Panc1 (cell line): ENCODE data around the gene CFAP57. TPM values are rescaled to one million over a fixed set of nuclear protein-coding genes. Genes with fewer than 3 reads are reported as not detected.

ENCODE experiments used
- ATAC-seq: fragments of 200-7000 bp; cut with Tn5 transposase; 2 replicates; pipeline ENCODE4 v1.9.1; 2020; ENCODE audit warnings: mild to moderate bottlenecking, moderate library complexity
- BruUV-seq: library from RNA; stranded (reverse); fragments of 400-500 nt; replicated peaks from 2 replicates; lab custom pipeline; 2021; lab: Mats Ljungman, UMichigan
- CTCF ChIA-PET: fragments of 300-600 bp; sonication (Branson Sonifier 250); formaldehyde crosslinking; loops from one replicate; lab custom pipeline; 2022; ENCODE audit warnings: antibody characterized with exemption; lab: Charles Lee
- POLR2A ChIA-PET: fragments of 300-600 bp; sonication (Branson Sonifier 250); formaldehyde crosslinking; loops from one replicate; lab custom pipeline; 2022; ENCODE audit warnings: antibody characterized with exemption; lab: Charles Lee
- DNase-seq: peaks from one replicate; pipeline ENCODE4 v3.0.0-alpha.2; 2010; ENCODE audit warnings: low read depth, low spot score
- H3K27ac ChIP-seq: 2 replicates; pipeline ENCODE4 v1.5.1; 2011; ENCODE audit warnings: mild to moderate bottlenecking, low read length, inconsistent platforms
- H3K27me3 ChIP-seq: fragments of 200-500 bp; sonication (Bioruptor generic); 2 replicates; pipeline ENCODE4 v1.6.0; 2014; ENCODE audit warnings: low read length, inconsistent platforms; ENCODE audit not compliant: control insufficient read depth, insufficient read depth
- H3K36me3 ChIP-seq: fragments of 200-500 bp; sonication (Bioruptor generic); 2 replicates; pipeline ENCODE4 v1.5.1; 2014; ENCODE audit warnings: inconsistent platforms, mild to moderate bottlenecking, low read length, moderate library complexity; ENCODE audit not compliant: control insufficient read depth, insufficient read depth
- H3K4me1 ChIP-seq: 2 replicates; pipeline ENCODE4 v1.5.1; 2011; ENCODE audit warnings: inconsistent platforms, mild to moderate bottlenecking, low read length, moderate library complexity; ENCODE audit not compliant: control insufficient read depth, insufficient read depth
- H3K4me3 ChIP-seq, 2 experiments: 2 replicates each; pipeline ENCODE4 v1.5.1; 2011 to 2012; ENCODE audit warnings: low read depth in 2 of 2, low read length in 2 of 2, mild to moderate bottlenecking in 2 of 2, inconsistent platforms in 1 of 2, moderate library complexity in 1 of 2
- H3K9me3 ChIP-seq: fragments of 200-500 bp; sonication (Bioruptor generic); 2 replicates; pipeline ENCODE4 v1.5.1; 2014; ENCODE audit warnings: low read depth, mild to moderate bottlenecking, inconsistent platforms, low read length, moderate library complexity; ENCODE audit not compliant: control insufficient read depth, insufficient read depth
- CTCF ChIP-seq: fragments of 450-650 bp; IDR thresholded peaks from 2 replicates; pipeline ENCODE4 v1.5.1; 2017; ENCODE audit warnings: mild to moderate bottlenecking
- POLR2AphosphoS5 ChIP-seq: IDR thresholded peaks from 2 replicates; pipeline ENCODE4 v1.6.1; 2012; ENCODE audit warnings: mild to moderate bottlenecking, low read depth, low read length, moderate library complexity
- REST ChIP-seq, 2 experiments: IDR thresholded peaks; 2 replicates each; pipeline ENCODE4 v1.6.1; 2011 to 2012; ENCODE audit warnings: low read depth in 2 of 2, control low read depth in 1 of 2, low read length in 1 of 2, mild to moderate bottlenecking in 1 of 2, moderate library complexity in 1 of 2; ENCODE audit not compliant: insufficient read depth in 1 of 2
- SIN3A ChIP-seq: IDR thresholded peaks from 2 replicates; pipeline ENCODE4 v1.6.1; 2012; ENCODE audit warnings: low read depth, mild to moderate bottlenecking, low read length, moderate library complexity, borderline replicate concordance; ENCODE audit not compliant: insufficient read depth
- TCF7L2 ChIP-seq: IDR thresholded peaks from 2 replicates; pipeline ENCODE4 v1.6.1; 2011; ENCODE audit warnings: mild to moderate bottlenecking, low read depth, low read length, inconsistent platforms
- in situ Hi-C: cut with HindIII; loops from 2 replicates; pipeline ENCODE4 v1.10.0; 2016; ENCODE audit warnings: low sequenced_read_pairs, low pct_unique_long_range_greater_than_20kb
- intact Hi-C: fragments of 100-400 bp; cut with micrococcal nuclease; formaldehyde crosslinking; loops from one replicate; pipeline ENCODE4 v1.10.0; 2022; ENCODE audit not compliant: unreplicated experiment
- total RNA-seq: library from RNA; stranded (reverse); gene quantifications from one replicate; pipeline ENCODE4 v1.2.1, GENCODE V29; 2021; ENCODE audit not compliant: unreplicated experiment

CFAP57 gene
- total RNA-seq, 1 experiment from 2014 or later = 0.69 TPM

- BruUV-seq = no TSS peak
- in situ Hi-C loops (no loop called here), intact Hi-C loops (no loop called here)
- Histone ChIP-seq H3K36me3 (no peaks in the 10 kb centered on the region), H3K4me1 (no peaks in the 10 kb centered on the region), H3K4me3 (no peak overlapping the region), H3K9me3 (no peaks in the 10 kb centered on the region), H3K27me3 (no peaks in the 10 kb centered on the region), H3K27ac (no peak overlapping the region)
- DNase-seq = no peak
- CTCF ChIA-PET = no interaction called here
- ATAC-seq = no peak
- POLR2A ChIA-PET = no interaction called here
- no peak for TF ChIP-seq TCF7L2
- TF ChIP-seq SIN3A = no peak
- TF ChIP-seq REST (IDR thresholded peaks at IDR 0.05; ENCODE audit: insufficient read depth in 1 of 2, low read depth in 2 of 2, low read length in 1 of 2) = no peak
- TF ChIP-seq CTCF = no peak
- TF ChIP-seq POLR2AphosphoS5 = no peak
These were observed 122.6 kb downstream of the CFAP57 start for GRCh38 chr1:43294761-43295160.

- intact Hi-C loops (no loop called here), in situ Hi-C loops (no loop called here)
- Histone ChIP-seq H3K9me3 (no peaks in the 10 kb centered on the region), H3K36me3 (no peaks in the 10 kb centered on the region), H3K4me3 (no peak overlapping the region), H3K27ac (no peak overlapping the region), H3K4me1 (no peaks in the 10 kb centered on the region), H3K27me3 (no peaks in the 10 kb centered on the region)
- TF ChIP-seq CTCF = no peak
- TF ChIP-seq TCF7L2 = no peak
- no peak for TF ChIP-seq REST (IDR thresholded peaks at IDR 0.05; ENCODE audit: insufficient read depth in 1 of 2, low read depth in 2 of 2, low read length in 1 of 2)
- no peak for TF ChIP-seq POLR2AphosphoS5
- no peak for TF ChIP-seq SIN3A
- DNase-seq (no peak), ATAC-seq (no peak)
- BruUV-seq = no TSS peak
- CTCF ChIA-PET = no interaction called here
- POLR2A ChIA-PET = no interaction called here
These were observed 124.1 kb downstream of the CFAP57 start for GRCh38 chr1:43296207-43296606.
